ENCODE data around the gene MAPK8IP3.

The MAPK8IP3 gene

DNA sequence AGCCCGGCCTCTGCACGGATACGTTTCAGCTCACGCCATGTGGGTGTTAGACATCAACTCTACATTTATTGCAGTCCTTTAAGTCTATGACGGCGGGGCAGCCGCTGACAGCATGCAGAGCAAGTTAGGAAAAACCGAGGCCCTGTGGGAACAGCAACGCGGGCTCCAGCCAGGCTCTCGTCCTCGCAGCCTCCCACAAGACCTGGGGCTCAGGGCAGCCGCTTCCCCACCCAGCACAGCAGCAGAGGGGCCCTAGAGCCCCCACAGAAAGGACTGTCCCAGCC lies 70.6 kb downstream of the MAPK8IP3 start:
- Histone ChIP-seq H3K9me3 (ENCODE audit: insufficient read depth, low read length, severe bottlenecking) (no peaks in the 10 kb centered on the region), H3K27ac (ENCODE audit: low read length) (no peak overlapping the region), H3K9ac (ENCODE audit: low read depth, low read length) (no peak overlapping the region), H3K4me2 (ENCODE audit: insufficient read depth, low read length) (no peak overlapping the region), H4K20me1 (ENCODE audit: insufficient read depth, low read length) (peaks cover 66% of the 10 kb centered on the region), H2AFZ (ENCODE audit: low read depth, low read length) (no peak overlapping the region), H3K27me3 (ENCODE audit: insufficient read depth, low read length, poor library complexity) (no peaks in the 10 kb centered on the region), H3K79me2 (ENCODE audit: insufficient read depth, low read length) (peaks cover 71% of the 10 kb centered on the region), H3K4me3 (ENCODE audit: low read depth in 1 of 2, low read length in 2 of 2) (no peak overlapping the region), H3K4me1 (ENCODE audit: insufficient read depth, low read length) (peaks cover 50% of the 10 kb centered on the region), H3K36me3 (ENCODE audit: insufficient read depth, low read length) (peaks cover 70% of the 10 kb centered on the region)
- ATAC-seq (ENCODE audit: insufficient read depth, low read depth) = no peak
- TF ChIP-seq, protein P1, sequence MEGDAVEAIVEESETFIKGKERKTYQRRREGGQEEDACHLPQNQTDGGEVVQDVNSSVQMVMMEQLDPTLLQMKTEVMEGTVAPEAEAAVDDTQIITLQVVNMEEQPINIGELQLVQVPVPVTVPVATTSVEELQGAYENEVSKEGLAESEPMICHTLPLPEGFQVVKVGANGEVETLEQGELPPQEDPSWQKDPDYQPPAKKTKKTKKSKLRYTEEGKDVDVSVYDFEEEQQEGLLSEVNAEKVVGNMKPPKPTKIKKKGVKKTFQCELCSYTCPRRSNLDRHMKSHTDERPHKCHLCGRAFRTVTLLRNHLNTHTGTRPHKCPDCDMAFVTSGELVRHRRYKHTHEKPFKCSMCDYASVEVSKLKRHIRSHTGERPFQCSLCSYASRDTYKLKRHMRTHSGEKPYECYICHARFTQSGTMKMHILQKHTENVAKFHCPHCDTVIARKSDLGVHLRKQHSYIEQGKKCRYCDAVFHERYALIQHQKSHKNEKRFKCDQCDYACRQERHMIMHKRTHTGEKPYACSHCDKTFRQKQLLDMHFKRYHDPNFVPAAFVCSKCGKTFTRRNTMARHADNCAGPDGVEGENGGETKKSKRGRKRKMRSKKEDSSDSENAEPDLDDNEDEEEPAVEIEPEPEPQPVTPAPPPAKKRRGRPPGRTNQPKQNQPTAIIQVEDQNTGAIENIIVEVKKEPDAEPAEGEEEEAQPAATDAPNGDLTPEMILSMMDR (IDR thresholded peaks at IDR 0.05; ENCODE audit: borderline replicate concordance, extremely low read depth, low read length, poor library complexity, severe bottlenecking) = no peak
- TF ChIP-seq EZH2 (IDR thresholded peaks at IDR 0.05; ENCODE audit: borderline replicate concordance, low read depth, low read length, severe bottlenecking) = no peak
- no peak for DNase-seq

DNA sequence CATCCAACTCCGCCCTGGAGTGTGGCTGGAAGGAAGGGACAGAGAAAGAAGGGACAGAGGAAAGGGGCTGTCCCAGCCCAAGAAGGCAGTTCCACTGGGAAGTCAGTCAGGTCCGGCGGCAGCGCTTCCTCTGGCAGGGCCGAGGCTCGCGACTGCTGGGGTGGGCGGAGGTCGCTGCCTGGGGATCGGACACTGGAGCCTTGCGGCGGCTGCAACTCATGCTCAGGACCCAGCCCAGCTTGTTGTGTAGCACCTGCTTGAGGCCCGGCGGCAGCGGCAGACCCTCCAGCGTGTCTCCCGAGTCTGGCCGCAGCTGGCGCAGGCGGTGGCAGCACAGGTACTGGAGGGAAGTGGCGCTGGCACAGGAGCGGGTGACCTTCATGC lies 71.0 kb downstream of the MAPK8IP3 start:
- H2AFZ ChIP-seq (ENCODE audit: low read depth, low read length) = no peak overlapping the region
- no peaks in the 10 kb centered on the region for H3K27me3 ChIP-seq (ENCODE audit: insufficient read depth, low read length, poor library complexity)
- H3K9ac ChIP-seq (ENCODE audit: low read depth, low read length) = no peak overlapping the region
- peaks cover 70% of the 10 kb centered on the region for H4K20me1 ChIP-seq (ENCODE audit: insufficient read depth, low read length)
- H3K4me3 ChIP-seq (ENCODE audit: low read depth in 1 of 2, low read length in 2 of 2) = no peak overlapping the region
- DNase-seq (no peak), ATAC-seq (ENCODE audit: insufficient read depth, low read depth) (no peak)
- no peaks in the 10 kb centered on the region for H3K9me3 ChIP-seq (ENCODE audit: insufficient read depth, low read length, severe bottlenecking)
- no peak for TF ChIP-seq EZH2 (IDR thresholded peaks at IDR 0.05; ENCODE audit: borderline replicate concordance, low read depth, low read length, severe bottlenecking)
- TF ChIP-seq, protein P1 (IDR thresholded peaks at IDR 0.05; ENCODE audit: borderline replicate concordance, extremely low read depth, low read length, poor library complexity, severe bottlenecking) = no peak
- H3K4me2 ChIP-seq (ENCODE audit: insufficient read depth, low read length) = no peak overlapping the region
- peaks cover 68% of the 10 kb centered on the region for H3K36me3 ChIP-seq (ENCODE audit: insufficient read depth, low read length)
- peaks cover 72% of the 10 kb centered on the region for H3K79me2 ChIP-seq (ENCODE audit: insufficient read depth, low read length)
- H3K27ac ChIP-seq (ENCODE audit: low read length) = no peak overlapping the region
- H3K4me1 ChIP-seq (ENCODE audit: insufficient read depth, low read length) = peaks cover 50% of the 10 kb centered on the region

DNA sequence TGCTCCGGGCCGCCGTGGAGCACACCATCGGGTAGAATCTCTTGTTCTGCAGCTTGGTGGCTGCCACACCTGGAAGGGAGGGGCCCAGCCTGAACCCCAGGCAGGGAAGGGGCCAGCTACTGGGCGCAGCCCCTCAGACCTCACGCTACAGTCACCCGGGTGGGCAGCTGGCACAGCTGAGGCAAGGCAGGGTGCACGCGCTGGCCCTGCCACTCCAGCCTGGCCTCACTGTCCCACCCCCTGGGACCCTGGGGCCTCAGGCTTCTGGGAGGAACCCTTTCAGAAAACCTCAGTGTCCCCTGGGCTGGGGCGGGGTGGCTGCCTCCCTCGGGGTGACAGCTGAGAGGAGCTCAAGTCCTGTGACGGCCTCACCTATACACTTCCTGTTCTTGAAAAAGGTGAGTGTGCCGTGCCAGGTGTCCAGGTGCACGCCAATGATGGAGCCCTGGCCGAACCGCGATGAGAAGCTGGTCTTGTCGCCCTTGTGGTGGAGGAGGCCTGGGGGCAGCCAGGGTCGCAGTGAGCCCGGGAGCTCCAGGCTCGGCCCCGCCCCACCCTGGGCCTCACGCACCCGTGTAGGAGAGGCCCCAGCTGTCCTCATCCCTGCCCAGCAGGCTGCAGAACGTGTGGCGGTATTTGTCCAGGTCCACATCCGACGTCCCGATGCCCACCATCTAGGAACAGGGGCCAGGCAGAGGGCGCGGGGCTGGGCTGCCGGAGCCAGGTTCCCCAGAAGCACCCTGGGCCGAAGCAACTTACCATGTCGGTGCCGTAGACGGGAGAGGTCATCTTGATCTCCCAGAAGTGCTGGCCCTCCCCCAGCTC lies 71.6 kb downstream of the MAPK8IP3 start:
- no peak overlapping the region for H3K9ac ChIP-seq (ENCODE audit: low read depth, low read length)

More for the DNA sequence above, 71.6 kb downstream of the MAPK8IP3 start:
- Histone ChIP-seq H3K4me1 (ENCODE audit: insufficient read depth, low read length) (peaks cover 44% of the 10 kb centered on the region), H3K79me2 (ENCODE audit: insufficient read depth, low read length) (peaks cover 69% of the 10 kb centered on the region), H3K4me2 (ENCODE audit: insufficient read depth, low read length) (no peak overlapping the region), H4K20me1 (ENCODE audit: insufficient read depth, low read length) (peaks cover 70% of the 10 kb centered on the region), H3K9me3 (ENCODE audit: insufficient read depth, low read length, severe bottlenecking) (no peaks in the 10 kb centered on the region), H3K27me3 (ENCODE audit: insufficient read depth, low read length, poor library complexity) (no peaks in the 10 kb centered on the region), H3K4me3 (ENCODE audit: low read depth in 1 of 2, low read length in 2 of 2) (no peak overlapping the region), H3K27ac (ENCODE audit: low read length) (no peak overlapping the region), H3K36me3 (ENCODE audit: insufficient read depth, low read length) (peaks cover 65% of the 10 kb centered on the region), H2AFZ (ENCODE audit: low read depth, low read length) (no peak overlapping the region)
- ATAC-seq (ENCODE audit: insufficient read depth, low read depth) (no peak), DNase-seq (no peak)
- TF ChIP-seq, protein P1 (IDR thresholded peaks at IDR 0.05; ENCODE audit: borderline replicate concordance, extremely low read depth, low read length, poor library complexity, severe bottlenecking) = no peak
- TF ChIP-seq EZH2 (IDR thresholded peaks at IDR 0.05; ENCODE audit: borderline replicate concordance, low read depth, low read length, severe bottlenecking) = no peak

All from DND-41 (cell line).